ENCODE results near the gene YEATS4. TPM values are rescaled to one million over a fixed set of nuclear protein-coding genes. Genes with fewer than 3 reads are reported as not detected.

The YEATS4 gene
- 34.2 to 43.3 TPM (median 36.3 TPM) in 5 replicates for total RNA-seq (2022; extraction: Qiagen RNA extraction)

DNA sequence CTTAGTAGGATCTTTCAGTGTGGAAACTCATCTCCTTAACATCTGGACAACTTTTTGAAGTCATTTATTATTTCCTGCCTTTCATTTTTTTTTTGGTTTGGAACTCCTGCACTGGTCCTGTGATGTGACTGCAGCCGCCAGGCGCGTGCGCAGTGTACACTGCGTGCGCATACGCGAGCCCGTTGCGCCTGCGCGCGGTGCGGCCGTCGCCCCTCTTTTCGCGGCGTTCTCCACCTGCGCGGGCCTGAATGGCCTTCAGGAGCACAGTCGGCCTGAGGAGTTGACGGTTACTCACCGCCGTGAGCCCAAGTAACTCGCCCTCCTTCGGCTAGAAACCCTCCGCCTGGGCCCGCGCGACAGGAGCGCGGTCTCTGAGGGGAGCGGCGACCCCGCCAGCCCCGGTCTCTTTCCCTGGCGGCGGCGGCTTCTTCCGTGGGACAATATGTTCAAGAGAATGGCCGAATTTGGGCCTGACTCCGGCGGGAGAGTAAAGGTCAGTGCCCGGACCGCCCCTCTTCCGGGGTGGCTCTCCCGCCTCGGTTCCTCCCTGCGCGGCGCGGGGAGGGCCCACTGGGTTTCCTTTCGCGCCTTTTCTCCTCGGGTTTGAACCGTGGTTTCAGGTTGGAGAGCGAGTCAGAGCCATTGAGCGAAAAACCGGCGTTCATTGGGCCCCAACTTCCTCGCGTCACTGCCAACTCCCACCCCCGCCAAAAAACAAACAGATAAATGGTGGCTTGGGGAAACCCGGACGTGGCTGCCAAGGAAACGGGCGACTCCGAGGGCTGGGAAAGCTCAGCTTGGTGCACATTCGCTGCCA is at the start of gene YEATS4:
YEATS4 (plus strand) TSS at position 213 of the 817 bp plus-strand sequence; CDS start at position 443, 230 bp downstream.

GRCh38 chr12:69348162-69348938 is 11.2 kb upstream of the YEATS4 start, which contains the start of gene LYZ:
TSS of gene LYZ (plus strand) at chr12:69348381. CDS start at chr12:69348409, 28 bp downstream.

Other genes with a start within 250 kb of the YEATS4 start
- 56.8 to 61.6 TPM (median 58.6 TPM) in 5 replicates for gene CPSF6, start 120.2 kb upstream of the YEATS4 start, total RNA-seq (2022; extraction: Qiagen RNA extraction)
- gene LYZ, start 11.4 kb upstream of the YEATS4 start, total RNA-seq (2022; extraction: Qiagen RNA extraction) = 0.58 TPM in 1 of 5 replicates, not detected in the others
- gene FRS2, start 110.6 kb downstream of the YEATS4 start, total RNA-seq (2022; extraction: Qiagen RNA extraction) = 8.5 to 10.8 TPM (median 10.2 TPM) in 5 replicates
- 282 to 344 TPM (median 289 TPM) in 5 replicates for gene CCT2, start 225.7 kb downstream of the YEATS4 start, total RNA-seq (2022; extraction: Qiagen RNA extraction)

All from A549 treated with Mapracorat at 1 μM for 4 hours (cell line).